HepG2 (cell line): ENCODE measurements around the gene SPHK1. TPM values are rescaled to one million over a fixed set of nuclear protein-coding genes. Genes with fewer than 3 reads are reported as not detected.

Source experiments
- ATAC-seq: fragments of 200-7000 bp; cut with Tn5 transposase; 3 replicates; pipeline ENCODE4 v1.9.1; 2020; ENCODE audit warnings: mild to moderate bottlenecking, moderate library complexity
- BruUV-seq: library from RNA; stranded (reverse); fragments of 400-500 nt; replicated peaks from 2 replicates; lab custom pipeline; 2021; lab: Mats Ljungman, UMichigan
- CTCF ChIA-PET: fragments of 300-600 bp; formaldehyde crosslinking; extraction: SDS; loops from one replicate; lab custom pipeline; 2021; ENCODE audit warnings: low total read pairs, inconsistent platforms, low intra/inter-chr PET ratio; lab: Yijun Ruan, JAX
- POLR2A ChIA-PET: fragments of 350-600 bp; sonication (Branson Sonifier 250); formaldehyde crosslinking; loops from one replicate; lab custom pipeline; 2020; ENCODE audit warnings: antibody characterized with exemption, inconsistent platforms; lab: Yijun Ruan, JAX
- DNase-seq: peaks from one replicate; pipeline ENCODE4 v3.0.0-alpha.2; 2015; ENCODE audit warnings: low spot score
- FAIRE-seq: peaks from 3 replicates; lab custom pipeline; 2011; peaks lifted over from hg19 to GRCh38; lab: Jason Lieb, UNC
- H2AFZ ChIP-seq: one replicate; pipeline ENCODE4 v1.6.1; 2011; ENCODE audit warnings: low read length, inconsistent platforms
- H3K27ac ChIP-seq: fragments of 300-600 bp; 3 replicates; pipeline ENCODE4 v1.8.0; 2011; ENCODE audit warnings: mixed run types, mild to moderate bottlenecking, mixed read lengths, low read length, inconsistent platforms; ENCODE audit not compliant: insufficient read depth; ENCODE audit errors: extremely low read length
- H3K27me3 ChIP-seq, 2 experiments: fragments of 200-600 bp in 1 of 2; 2 replicates in 1 of 2; 3 replicates in 1 of 2; pipeline versions ENCODE4 v1.6.0 to v1.8.0; 2011; ENCODE audit warnings: low read length in 2 of 2, mild to moderate bottlenecking in 2 of 2, moderate library complexity in 2 of 2, inconsistent platforms in 1 of 2; ENCODE audit not compliant: insufficient read depth in 2 of 2, control insufficient read depth in 1 of 2
- H3K36me3 ChIP-seq, 2 experiments: fragments of 200-600 bp in 1 of 2; replicated peaks in 1 of 2; 2 replicates in 1 of 2; 3 replicates in 1 of 2; pipeline versions ENCODE4 v1.5.1 to v1.8.0; 2011; ENCODE audit warnings: low read length in 2 of 2, inconsistent platforms in 1 of 2; ENCODE audit not compliant: insufficient read depth in 2 of 2, control insufficient read depth in 1 of 2
- H3K4me1 ChIP-seq: 2 replicates; pipeline ENCODE4 v1.5.1; 2012; ENCODE audit warnings: low read length, inconsistent platforms; ENCODE audit not compliant: insufficient read depth
- H3K4me2 ChIP-seq: 2 replicates; pipeline ENCODE4 v1.6.0; 2011; ENCODE audit warnings: low read depth, low read length, inconsistent platforms
- H3K4me3 ChIP-seq, 3 experiments: fragments of 200-600 bp in 1 of 3; sonication (generic), shearing (Covaris generic) in 1 of 3; replicated peaks in 1 of 3; 2 replicates each; pipeline ENCODE4 v1.5.1; 2011 to 2016; ENCODE audit warnings: low read length in 3 of 3, inconsistent platforms in 2 of 3, low read depth in 2 of 3, mild to moderate bottlenecking in 2 of 3, control low read depth in 1 of 3, mixed read lengths in 1 of 3; ENCODE audit not compliant: insufficient read depth in 1 of 3
- H3K79me2 ChIP-seq: one replicate; pipeline ENCODE4 v1.6.1; 2011; ENCODE audit warnings: low read length, inconsistent platforms; ENCODE audit not compliant: insufficient read depth
- H3K9ac ChIP-seq: 2 replicates; pipeline ENCODE4 v1.6.0; 2011; ENCODE audit warnings: mild to moderate bottlenecking, low read depth, low read length, inconsistent platforms; ENCODE audit not compliant: insufficient read depth
- H3K9me3 ChIP-seq: 2 replicates; pipeline ENCODE4 v1.5.1; 2012; ENCODE audit warnings: mild to moderate bottlenecking, low read length
- H4K20me1 ChIP-seq: 2 replicates; pipeline ENCODE4 v1.6.0; 2011; ENCODE audit warnings: inconsistent platforms, mild to moderate bottlenecking, low read length, moderate library complexity; ENCODE audit not compliant: insufficient read depth
- ARNT2 ChIP-seq: sonication (generic); formaldehyde crosslinking; IDR thresholded peaks from 2 replicates; pipeline ENCODE4 v1.8.0; 2022; ENCODE audit warnings: mild to moderate bottlenecking, low read depth, missing genetic modification reagents, moderate library complexity
- FOXP1 ChIP-seq, 2 experiments: fragments of 450-650 bp in 1 of 2; IDR thresholded peaks; 2 replicates each; pipeline ENCODE4 v1.6.1; 2017 to 2018; ENCODE audit warnings: antibody characterized with exemption in 1 of 2
- ISL2 ChIP-seq: sonication (generic); formaldehyde crosslinking; IDR thresholded peaks from 2 replicates; pipeline ENCODE4 v1.5.0; 2020; ENCODE audit warnings: missing genetic modification reagents
- KDM6A ChIP-seq: IDR thresholded peaks from 2 replicates; pipeline ENCODE4 v1.6.1; 2016; ENCODE audit warnings: low read depth
- LBX2 ChIP-seq: sonication (generic); formaldehyde crosslinking; IDR thresholded peaks from 2 replicates; pipeline ENCODE4 v1.5.0; 2020; ENCODE audit warnings: missing genetic modification reagents, mild to moderate bottlenecking, borderline replicate concordance
- RORA ChIP-seq: sonication (generic); formaldehyde crosslinking; IDR thresholded peaks from 2 replicates; pipeline ENCODE4 v1.5.0; 2020; ENCODE audit warnings: mild to moderate bottlenecking, missing genetic modification reagents, moderate library complexity
- SYNCRIP ChIP-seq: fragments of 200-400 bp; formaldehyde crosslinking; IDR thresholded peaks from 2 replicates; pipeline ENCODE4 v1.6.1; 2018; ENCODE audit warnings: mild to moderate bottlenecking, low read depth, low read length; ENCODE audit not compliant: insufficient read depth
- TFAP4 ChIP-seq: sonication (generic); IDR thresholded peaks from 2 replicates; pipeline ENCODE4 v1.6.1; 2016; ENCODE audit warnings: low read depth, borderline replicate concordance
- XRCC5 ChIP-seq: fragments of 200-400 bp; formaldehyde crosslinking; optimal IDR thresholded peaks from 2 replicates; pipeline ENCODE3; 2017; ENCODE audit warnings: mild to moderate bottlenecking, low read length
- ZBTB4 ChIP-seq: sonication (generic); formaldehyde crosslinking; IDR thresholded peaks from 2 replicates; pipeline ENCODE4 v1.4.0; 2020; ENCODE audit warnings: missing genetic modification reagents, mild to moderate bottlenecking, borderline replicate concordance
- ZFP41 ChIP-seq: sonication (generic); formaldehyde crosslinking; IDR thresholded peaks from 2 replicates; pipeline ENCODE4 v1.4.0; 2020; ENCODE audit warnings: mild to moderate bottlenecking, missing genetic modification reagents, borderline replicate concordance
- ZKSCAN5 ChIP-seq: sonication (generic); formaldehyde crosslinking; IDR thresholded peaks from 2 replicates; pipeline ENCODE4 v1.5.1; 2020; ENCODE audit warnings: mild to moderate bottlenecking, missing genetic modification reagents
- ZNF143 ChIP-seq: sonication (generic); formaldehyde crosslinking; IDR thresholded peaks from 2 replicates; pipeline ENCODE4 v1.4.0; 2020; ENCODE audit warnings: missing genetic modification reagents
- ZNF224 ChIP-seq: sonication (generic); formaldehyde crosslinking; IDR thresholded peaks from 2 replicates; pipeline ENCODE4 v1.5.0; 2020; ENCODE audit warnings: mild to moderate bottlenecking, missing genetic modification reagents
- ZNF225 ChIP-seq: sonication (generic); formaldehyde crosslinking; IDR thresholded peaks from 2 replicates; pipeline ENCODE4 v1.4.0; 2020; ENCODE audit warnings: mild to moderate bottlenecking, missing genetic modification reagents
- ZNF530 ChIP-seq: sonication (generic); formaldehyde crosslinking; IDR thresholded peaks from 2 replicates; pipeline ENCODE4 v1.5.0; 2020; ENCODE audit warnings: low read depth, mild to moderate bottlenecking, missing genetic modification reagents
- ZNF782 ChIP-seq: sonication (generic); formaldehyde crosslinking; IDR thresholded peaks from 2 replicates; pipeline ENCODE4 v1.4.0; 2020; ENCODE audit warnings: missing genetic modification reagents, mild to moderate bottlenecking, borderline replicate concordance
- ZSCAN5A ChIP-seq: sonication (generic); formaldehyde crosslinking; IDR thresholded peaks from 2 replicates; pipeline ENCODE4 v1.8.0; 2022; ENCODE audit warnings: mild to moderate bottlenecking, missing genetic modification reagents, borderline replicate concordance
- WGBS: methylation state at CpG from one replicate; pipeline ENCODE4 v1.1.6; 2017; ENCODE audit warnings: low lambda C conversion rate; 5-methylcytosine and 5-hydroxymethylcytosine counted together
- in situ Hi-C: cut with HindIII; loops from 2 replicates; pipeline ENCODE4 v1.10.0; 2017; ENCODE audit warnings: low pct_unique_long_range_greater_than_20kb; ENCODE audit not compliant: extremely low pct_ligation_motif_present
- intact Hi-C: fragments of 100-400 bp; cut with micrococcal nuclease; formaldehyde crosslinking; loops from one replicate; pipeline ENCODE4 v1.10.0; 2022; ENCODE audit not compliant: unreplicated experiment
- polyA plus RNA-seq, 8 experiments: library from polyadenylated mRNA; depleted of rRNA in 3 of 8; stranded (reverse) in 7 of 8; unstranded in 1 of 8; fragments of >200 nt; fragmentation: Illumina TruSeq in 4 of 8; extraction: Trizol in 4 of 8; gene quantifications; 2 replicates each; pipeline versions ENCODE4 v1.2.1 to v1.2.3, GENCODE V29; 2011 to 2016; ENCODE audit warnings: low read depth in 4 of 8, missing spikeins in 1 of 8, mixed read lengths in 1 of 8; ENCODE audit not compliant: insufficient read depth in 1 of 8
- total RNA-seq, 5 experiments: library from RNA; depleted of rRNA; stranded (reverse); fragments of >200 nt; fragmentation: Illumina TruSeq; extraction: Trizol; gene quantifications; 2 replicates each; pipeline ENCODE4 v1.2.3, GENCODE V29; 2016; ENCODE audit warnings: low read depth in 1 of 5

The SPHK1 gene
- total and polyA plus RNA-seq, 2 of the 13 experiments (the other 11 are each of a cell fraction or from before 2014, with no cell fraction given), result 129 to 160 TPM

- TF ChIP-seq FOXP1 (IDR thresholded peaks at IDR 0.05), result no peak
- no peak for TF ChIP-seq FOXP1 (CRISPR knock-in tag; IDR thresholded peaks at IDR 0.05)
- no peak for TF ChIP-seq KDM6A
- TF ChIP-seq ZSCAN5A (CRISPR knock-in tag), result no peak
- no peak for TF ChIP-seq RORA (CRISPR knock-in tag)
- no peak for TF ChIP-seq ZFP41
These were observed 21.7 kb downstream of the SPHK1 start (continued) for GRCh38 chr17:76405967-76406647.

GRCh38 chr17:76407509-76407908, 23.1 kb downstream of the SPHK1 start:
- peaks cover 32 to 48% of the 10 kb centered on the region in 2 experiments for H3K36me3 ChIP-seq
- intact Hi-C loops, result no loop called here
- DNase-seq, result no peak
- no peak overlapping the region for H3K4me3 ChIP-seq
- H3K4me1 ChIP-seq, result peaks cover 20% of the 10 kb centered on the region
- FAIRE-seq, result no peak
- no peaks in the 10 kb centered on the region for H3K27me3 ChIP-seq
- H3K79me2 ChIP-seq, result peaks cover 35% of the 10 kb centered on the region
- CTCF ChIA-PET, result interaction anchor here (1.9 to 2.5 kb wide), 2 partner anchors 51 to 58 kb away, joined by 6 to 26 read pairs; no protein-coding TSS in a partner anchor
- in situ Hi-C loops, result loop anchor here (5.0 kb wide), 1 partner anchor 100 kb away; no protein-coding TSS in a partner anchor
- no peak overlapping the region for H2AFZ ChIP-seq
- peaks cover 22% of the 10 kb centered on the region for H4K20me1 ChIP-seq
- no TSS peak for BruUV-seq
- POLR2A ChIA-PET, result interaction anchor here (1.2 kb wide), 1 partner anchor 45 kb away, joined by 3 read pairs; the partner anchor contains the start of gene UBE2O
- WGBS, result 96% methylated on average over 4 of the region's 4 CpGs
- no peak overlapping the region for H3K27ac ChIP-seq
- H3K9me3 ChIP-seq, result no peaks in the 10 kb centered on the region
- no peak for ATAC-seq
- no peak overlapping the region for H3K9ac ChIP-seq
- no peak overlapping the region for H3K4me2 ChIP-seq
- TF ChIP-seq ZKSCAN5 (CRISPR knock-in tag) (no peak), ZNF143 (CRISPR knock-in tag) (no peak; the same call in 1 of the 2 replicates), ARNT2 (CRISPR knock-in tag) (no peak), ISL2 (CRISPR knock-in tag) (no peak), XRCC5 (no peak), TFAP4 (no peak), ZNF530 (CRISPR knock-in tag) (no peak), LBX2 (CRISPR knock-in tag) (no peak), ZBTB4 (no peak), ZNF224 (no peak), ZNF782 (CRISPR knock-in tag) (no peak), SYNCRIP (no peak), ZNF225 (no peak)
